ENCODE data around the gene TCF12.

DNA sequence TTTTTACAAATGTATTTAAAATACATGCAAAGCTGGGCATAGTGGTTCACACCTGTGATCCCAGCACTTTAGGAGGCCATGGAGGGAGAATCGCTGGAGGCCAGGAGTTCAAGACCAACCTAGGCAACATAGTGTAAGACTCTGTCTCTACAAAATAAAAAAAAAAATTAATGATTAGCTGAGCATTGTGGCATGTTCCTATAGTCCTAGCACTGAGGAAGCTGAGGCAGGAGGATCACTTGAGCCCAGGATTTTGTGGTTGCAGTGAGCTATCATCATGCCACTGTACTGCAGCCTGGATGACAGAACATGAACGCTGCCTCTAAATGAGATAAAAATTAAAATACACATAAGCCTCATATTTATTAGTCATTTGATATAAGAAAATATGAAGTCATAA, 142.8 kb downstream of the TCF12 start:
- TF ChIP-seq CTCF (IDR thresholded peaks at IDR 0.05): no peak
- TF ChIP-seq, protein P1, sequence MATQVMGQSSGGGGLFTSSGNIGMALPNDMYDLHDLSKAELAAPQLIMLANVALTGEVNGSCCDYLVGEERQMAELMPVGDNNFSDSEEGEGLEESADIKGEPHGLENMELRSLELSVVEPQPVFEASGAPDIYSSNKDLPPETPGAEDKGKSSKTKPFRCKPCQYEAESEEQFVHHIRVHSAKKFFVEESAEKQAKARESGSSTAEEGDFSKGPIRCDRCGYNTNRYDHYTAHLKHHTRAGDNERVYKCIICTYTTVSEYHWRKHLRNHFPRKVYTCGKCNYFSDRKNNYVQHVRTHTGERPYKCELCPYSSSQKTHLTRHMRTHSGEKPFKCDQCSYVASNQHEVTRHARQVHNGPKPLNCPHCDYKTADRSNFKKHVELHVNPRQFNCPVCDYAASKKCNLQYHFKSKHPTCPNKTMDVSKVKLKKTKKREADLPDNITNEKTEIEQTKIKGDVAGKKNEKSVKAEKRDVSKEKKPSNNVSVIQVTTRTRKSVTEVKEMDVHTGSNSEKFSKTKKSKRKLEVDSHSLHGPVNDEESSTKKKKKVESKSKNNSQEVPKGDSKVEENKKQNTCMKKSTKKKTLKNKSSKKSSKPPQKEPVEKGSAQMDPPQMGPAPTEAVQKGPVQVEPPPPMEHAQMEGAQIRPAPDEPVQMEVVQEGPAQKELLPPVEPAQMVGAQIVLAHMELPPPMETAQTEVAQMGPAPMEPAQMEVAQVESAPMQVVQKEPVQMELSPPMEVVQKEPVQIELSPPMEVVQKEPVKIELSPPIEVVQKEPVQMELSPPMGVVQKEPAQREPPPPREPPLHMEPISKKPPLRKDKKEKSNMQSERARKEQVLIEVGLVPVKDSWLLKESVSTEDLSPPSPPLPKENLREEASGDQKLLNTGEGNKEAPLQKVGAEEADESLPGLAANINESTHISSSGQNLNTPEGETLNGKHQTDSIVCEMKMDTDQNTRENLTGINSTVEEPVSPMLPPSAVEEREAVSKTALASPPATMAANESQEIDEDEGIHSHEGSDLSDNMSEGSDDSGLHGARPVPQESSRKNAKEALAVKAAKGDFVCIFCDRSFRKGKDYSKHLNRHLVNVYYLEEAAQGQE (IDR thresholded peaks at IDR 0.05; ENCODE audit: insufficient read depth in 1 of 2, low read depth in 2 of 2, low read length in 1 of 2): no peak
